Parathyroid adenoma (tissue), 2 donors: Measurements from ENCODE around the gene QSOX1.

Source experiments
- H2AFZ ChIP-seq: fragments of 300-600 bp; sonication (generic); one replicate; pipeline ENCODE4 v1.7.0; 2017; ENCODE audit warnings: antibody characterized with exemption, mild to moderate bottlenecking
- H3K27ac ChIP-seq: fragments of 300-600 bp; sonication (generic); one replicate; pipeline ENCODE4 v1.7.0; 2017
- H3K27me3 ChIP-seq: fragments of 300-600 bp; sonication (generic); one replicate; pipeline ENCODE4 v1.7.0; 2017; ENCODE audit warnings: low read length; ENCODE audit not compliant: control insufficient read depth, insufficient read depth
- H3K36me3 ChIP-seq: fragments of 300-600 bp; sonication (generic); one replicate; pipeline ENCODE4 v1.7.0; 2017; ENCODE audit warnings: low read length; ENCODE audit not compliant: control insufficient read depth, insufficient read depth
- H3K4me1 ChIP-seq: fragments of 300-600 bp; sonication (generic); one replicate; pipeline ENCODE4 v1.7.0; 2017; ENCODE audit warnings: control low read depth
- H3K4me2 ChIP-seq: fragments of 300-600 bp; sonication (generic); one replicate; pipeline ENCODE4 v1.7.0; 2017; ENCODE audit warnings: low read length
- H3K4me3 ChIP-seq: fragments of 300-600 bp; sonication (generic); one replicate; pipeline ENCODE4 v1.7.0; 2017; ENCODE audit warnings: low read depth, low read length
- H3K79me2 ChIP-seq: fragments of 300-600 bp; sonication (generic); one replicate; pipeline ENCODE4 v1.7.0; 2017; ENCODE audit warnings: control low read depth
- H3K9ac ChIP-seq: fragments of 300-600 bp; sonication (generic); one replicate; pipeline ENCODE4 v1.7.0; 2017; ENCODE audit warnings: mild to moderate bottlenecking
- H3K9me3 ChIP-seq: fragments of 300-600 bp; sonication (generic); one replicate; pipeline ENCODE4 v1.7.0; 2017; ENCODE audit warnings: low read length; ENCODE audit not compliant: control insufficient read depth
- TF ChIP-seq, protein P1 (sequence below): fragments of 300-600 bp; sonication (generic); IDR thresholded peaks from one replicate; pipeline ENCODE4 v1.7.0; 2017; ENCODE audit warnings: antibody characterized with exemption, mild to moderate bottlenecking
- donor health status: primary hyperparathyroidism.

The QSOX1 gene

DNA sequence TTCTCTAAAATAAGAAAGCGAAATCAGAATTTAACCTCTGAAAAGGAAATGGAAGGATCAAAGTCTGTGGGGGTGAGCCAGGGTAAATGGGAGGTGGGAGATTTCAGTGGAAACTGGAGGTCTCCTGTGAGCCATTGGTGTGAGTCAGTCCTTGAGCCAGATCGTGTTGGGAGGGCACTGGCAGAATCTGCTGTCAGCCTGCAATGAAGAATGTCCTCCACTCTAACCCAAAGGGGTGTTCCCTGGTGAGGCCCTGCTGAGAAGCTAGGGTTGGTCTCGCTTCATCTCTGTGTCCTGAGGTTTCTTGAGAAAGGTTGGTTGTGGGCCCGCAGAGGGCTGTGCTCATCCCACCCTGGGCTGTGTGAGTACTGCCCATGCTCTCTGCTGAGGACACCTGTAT is 2.4 kb downstream of the QSOX1 start:
- no peaks in the 10 kb centered on the region for H3K9me3 ChIP-seq
- H3K4me3 ChIP-seq: no peak overlapping the region
- no peak overlapping the region for H3K4me2 ChIP-seq
- no peak overlapping the region for H3K9ac ChIP-seq
- no peaks in the 10 kb centered on the region for H3K79me2 ChIP-seq
- no peak overlapping the region for H3K27ac ChIP-seq
- H3K36me3 ChIP-seq: no peaks in the 10 kb centered on the region
- H3K4me1 ChIP-seq: no peaks in the 10 kb centered on the region
- H2AFZ ChIP-seq: no peak overlapping the region
- H3K27me3 ChIP-seq: no peaks in the 10 kb centered on the region
- TF ChIP-seq, protein P1, sequence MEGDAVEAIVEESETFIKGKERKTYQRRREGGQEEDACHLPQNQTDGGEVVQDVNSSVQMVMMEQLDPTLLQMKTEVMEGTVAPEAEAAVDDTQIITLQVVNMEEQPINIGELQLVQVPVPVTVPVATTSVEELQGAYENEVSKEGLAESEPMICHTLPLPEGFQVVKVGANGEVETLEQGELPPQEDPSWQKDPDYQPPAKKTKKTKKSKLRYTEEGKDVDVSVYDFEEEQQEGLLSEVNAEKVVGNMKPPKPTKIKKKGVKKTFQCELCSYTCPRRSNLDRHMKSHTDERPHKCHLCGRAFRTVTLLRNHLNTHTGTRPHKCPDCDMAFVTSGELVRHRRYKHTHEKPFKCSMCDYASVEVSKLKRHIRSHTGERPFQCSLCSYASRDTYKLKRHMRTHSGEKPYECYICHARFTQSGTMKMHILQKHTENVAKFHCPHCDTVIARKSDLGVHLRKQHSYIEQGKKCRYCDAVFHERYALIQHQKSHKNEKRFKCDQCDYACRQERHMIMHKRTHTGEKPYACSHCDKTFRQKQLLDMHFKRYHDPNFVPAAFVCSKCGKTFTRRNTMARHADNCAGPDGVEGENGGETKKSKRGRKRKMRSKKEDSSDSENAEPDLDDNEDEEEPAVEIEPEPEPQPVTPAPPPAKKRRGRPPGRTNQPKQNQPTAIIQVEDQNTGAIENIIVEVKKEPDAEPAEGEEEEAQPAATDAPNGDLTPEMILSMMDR: no peak

- Histone ChIP-seq H3K79me2 (no peaks in the 10 kb centered on the region), H3K4me2 (no peak overlapping the region), H3K4me1 (no peaks in the 10 kb centered on the region), H3K27ac (no peak overlapping the region), H3K4me3 (no peak overlapping the region), H3K36me3 (no peaks in the 10 kb centered on the region), H2AFZ (no peak overlapping the region), H3K9me3 (no peaks in the 10 kb centered on the region), H3K27me3 (no peaks in the 10 kb centered on the region), H3K9ac (no peak overlapping the region)
- TF ChIP-seq, protein P1: no peak
Observed at GRCh38 chr1:180157576-180158057, 2.9 kb downstream of the QSOX1 start.

DNA sequence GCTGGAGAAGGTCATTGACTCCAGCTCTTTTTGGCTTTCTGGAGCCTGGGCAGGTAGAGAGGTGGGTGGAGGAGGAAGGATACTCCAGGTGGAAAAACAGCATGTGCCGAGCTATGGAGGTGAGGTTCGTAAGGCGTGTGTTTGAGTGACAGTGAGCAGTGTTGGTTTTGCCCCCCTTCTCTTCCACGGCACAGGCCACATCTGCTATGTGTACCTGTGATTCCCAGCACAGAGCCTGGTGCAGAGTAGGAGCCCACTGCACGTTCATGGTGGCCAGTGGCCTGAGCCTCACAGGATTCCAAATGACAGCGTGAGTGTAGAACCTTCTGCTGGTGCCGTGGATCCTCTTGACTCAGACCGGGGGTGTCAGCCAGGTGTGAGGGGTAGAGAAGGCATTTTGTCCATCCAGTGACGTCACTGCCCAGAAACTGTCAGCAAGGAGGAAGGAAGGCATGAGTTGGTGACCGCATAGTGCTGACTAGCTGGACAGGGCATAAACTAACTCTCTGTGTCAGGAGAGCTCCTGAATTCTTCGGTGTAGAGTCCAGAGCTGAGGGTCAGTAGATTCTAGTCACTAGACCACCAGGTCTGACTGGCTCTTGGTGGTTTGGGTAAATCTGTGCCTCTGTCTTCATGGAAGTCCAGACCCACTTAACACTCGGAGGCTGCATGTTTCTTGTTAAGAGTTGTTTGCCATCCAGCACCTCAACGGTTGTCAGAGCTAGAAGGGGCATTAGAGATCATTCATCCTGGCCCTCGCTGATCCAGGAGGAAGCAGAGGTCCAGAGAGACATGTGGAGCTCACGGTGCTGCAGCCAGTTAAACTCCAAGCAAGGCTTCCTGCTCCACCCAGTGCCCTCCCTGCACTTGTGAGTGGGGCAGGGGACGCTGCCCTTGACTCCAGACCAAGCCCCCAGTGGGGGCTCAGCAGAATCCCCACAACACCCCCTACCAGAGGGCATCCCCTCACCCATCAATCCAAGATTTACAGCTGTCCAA is 3.8 kb downstream of the QSOX1 start:
- Histone ChIP-seq H3K36me3 (no peaks in the 10 kb centered on the region), H3K4me1 (no peaks in the 10 kb centered on the region), H3K79me2 (no peaks in the 10 kb centered on the region), H3K27me3 (no peaks in the 10 kb centered on the region), H3K9ac (no peak overlapping the region), H2AFZ (no peak overlapping the region), H3K4me2 (no peak overlapping the region), H3K4me3 (no peak overlapping the region), H3K27ac (no peak overlapping the region), H3K9me3 (no peaks in the 10 kb centered on the region)
- TF ChIP-seq, protein P1: no peak

GRCh38 chr1:180160357-180160756 is 5.7 kb downstream of the QSOX1 start:
- Histone ChIP-seq H3K4me2 (no peak overlapping the region), H2AFZ (no peak overlapping the region), H3K79me2 (no peaks in the 10 kb centered on the region), H3K9me3 (no peaks in the 10 kb centered on the region), H3K4me1 (no peaks in the 10 kb centered on the region), H3K27ac (no peak overlapping the region), H3K4me3 (no peak overlapping the region), H3K27me3 (no peaks in the 10 kb centered on the region), H3K36me3 (no peaks in the 10 kb centered on the region), H3K9ac (no peak overlapping the region)
- TF ChIP-seq, protein P1: no peak
